ENCODE data around the gene KRT73. TPM values are rescaled to one million over a fixed set of nuclear protein-coding genes. Genes with fewer than 3 reads are reported as not detected.

Gene KRT73
- total and polyA plus RNA-seq, 2 experiments from 2014 or later = not detected

DNA sequence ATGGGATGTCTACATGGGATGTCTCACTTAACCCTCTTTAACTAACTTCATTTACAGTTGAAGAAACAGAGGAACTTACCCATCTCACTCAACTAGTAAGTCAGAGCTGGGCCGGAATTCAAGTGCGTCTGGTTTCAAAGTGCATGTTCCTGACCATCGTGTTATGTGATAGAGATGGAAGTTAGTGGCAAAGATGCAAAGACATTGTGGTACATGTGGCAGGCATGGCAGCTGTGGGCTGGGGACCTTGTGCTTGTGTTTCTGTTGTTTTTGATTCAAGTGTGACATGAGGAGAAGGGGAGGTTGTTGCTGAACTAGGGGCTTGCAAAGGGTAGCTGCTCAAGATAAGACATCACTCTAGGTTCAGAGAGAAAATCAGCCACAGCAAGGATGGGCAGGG lies 42.4 kb downstream of the KRT73 start:
- no peak overlapping the region for H3K4me2 ChIP-seq
- 88% methylated on average over 3 of the region's 3 CpGs for WGBS (ENCODE audit: low lambda C conversion rate, missing lambda C conversion rate)
- H4K20me1 ChIP-seq (ENCODE audit: insufficient read depth, poor library complexity, severe bottlenecking) = no peaks in the 10 kb centered on the region
- H3K27me3 ChIP-seq = no peaks in the 10 kb centered on the region
- H3K9me3 ChIP-seq (ENCODE audit: low read depth) = no peaks in the 10 kb centered on the region
- H3K9me2 ChIP-seq (replicated peaks; ENCODE audit: insufficient read depth) = no peaks in the 10 kb centered on the region
- H2AFZ ChIP-seq = no peak overlapping the region
- H3K27ac ChIP-seq = no peak overlapping the region
- no peaks in the 10 kb centered on the region for H3K4me1 ChIP-seq (ENCODE audit: insufficient read depth)
- no peak for DNase-seq (ENCODE audit: low spot score)
- no peak for TF ChIP-seq EZH2 (IDR thresholded peaks at IDR 0.05; ENCODE audit: borderline replicate concordance)
- TF ChIP-seq, protein P1, sequence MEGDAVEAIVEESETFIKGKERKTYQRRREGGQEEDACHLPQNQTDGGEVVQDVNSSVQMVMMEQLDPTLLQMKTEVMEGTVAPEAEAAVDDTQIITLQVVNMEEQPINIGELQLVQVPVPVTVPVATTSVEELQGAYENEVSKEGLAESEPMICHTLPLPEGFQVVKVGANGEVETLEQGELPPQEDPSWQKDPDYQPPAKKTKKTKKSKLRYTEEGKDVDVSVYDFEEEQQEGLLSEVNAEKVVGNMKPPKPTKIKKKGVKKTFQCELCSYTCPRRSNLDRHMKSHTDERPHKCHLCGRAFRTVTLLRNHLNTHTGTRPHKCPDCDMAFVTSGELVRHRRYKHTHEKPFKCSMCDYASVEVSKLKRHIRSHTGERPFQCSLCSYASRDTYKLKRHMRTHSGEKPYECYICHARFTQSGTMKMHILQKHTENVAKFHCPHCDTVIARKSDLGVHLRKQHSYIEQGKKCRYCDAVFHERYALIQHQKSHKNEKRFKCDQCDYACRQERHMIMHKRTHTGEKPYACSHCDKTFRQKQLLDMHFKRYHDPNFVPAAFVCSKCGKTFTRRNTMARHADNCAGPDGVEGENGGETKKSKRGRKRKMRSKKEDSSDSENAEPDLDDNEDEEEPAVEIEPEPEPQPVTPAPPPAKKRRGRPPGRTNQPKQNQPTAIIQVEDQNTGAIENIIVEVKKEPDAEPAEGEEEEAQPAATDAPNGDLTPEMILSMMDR (IDR thresholded peaks at IDR 0.05; ENCODE audit: poor library complexity) = no peak
- no peak for TF ChIP-seq EZH2phosphoT487 (IDR thresholded peaks at IDR 0.05; ENCODE audit: low read depth, severe bottlenecking, unreplicated experiment)
- no peaks in the 10 kb centered on the region for H3K36me3 ChIP-seq (replicated peaks; ENCODE audit: insufficient read depth, low read depth)
- H3K4me3 ChIP-seq = no peak overlapping the region
- H3K79me2 ChIP-seq = no peaks in the 10 kb centered on the region

DNA sequence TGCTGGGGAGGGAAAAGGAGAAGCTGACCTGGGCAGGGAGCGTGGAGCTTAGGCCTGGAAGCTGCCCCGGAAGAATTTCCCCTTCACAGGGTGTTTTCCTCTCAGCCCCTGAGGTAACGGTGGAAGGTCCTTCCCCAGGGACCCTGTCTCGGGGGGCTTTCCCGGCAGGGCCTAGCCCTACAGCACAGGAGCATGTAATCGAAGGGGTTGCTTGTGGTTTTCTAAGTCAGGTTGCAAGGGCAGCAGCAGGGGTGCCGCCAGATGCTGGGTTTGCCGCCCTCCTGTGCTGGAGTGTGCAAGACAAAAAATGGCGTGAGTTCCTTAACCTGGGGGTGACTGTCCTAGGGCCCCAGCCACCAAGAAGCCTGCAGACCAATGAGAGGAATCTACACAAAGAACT lies 43.1 kb downstream of the KRT73 start:
- TF ChIP-seq, protein P1 (IDR thresholded peaks at IDR 0.05; ENCODE audit: poor library complexity) = no peak
- TF ChIP-seq EZH2phosphoT487 (IDR thresholded peaks at IDR 0.05; ENCODE audit: low read depth, severe bottlenecking, unreplicated experiment) (no peak), EZH2 (IDR thresholded peaks at IDR 0.05; ENCODE audit: borderline replicate concordance) (no peak)
- Histone ChIP-seq H3K27me3 (peaks cover under 1% of the 10 kb centered on the region), H3K27ac (no peak overlapping the region), H3K9me2 (replicated peaks; ENCODE audit: insufficient read depth) (no peaks in the 10 kb centered on the region), H3K4me3 (no peak overlapping the region), H3K4me1 (ENCODE audit: insufficient read depth) (no peaks in the 10 kb centered on the region), H2AFZ (no peak overlapping the region), H3K36me3 (replicated peaks; ENCODE audit: insufficient read depth, low read depth) (no peaks in the 10 kb centered on the region), H4K20me1 (ENCODE audit: insufficient read depth, poor library complexity, severe bottlenecking) (no peaks in the 10 kb centered on the region), H3K4me2 (no peak overlapping the region), H3K79me2 (no peaks in the 10 kb centered on the region), H3K9me3 (ENCODE audit: low read depth) (no peaks in the 10 kb centered on the region)
- no peak for DNase-seq (ENCODE audit: low spot score)
- WGBS (ENCODE audit: low lambda C conversion rate, missing lambda C conversion rate) = 91% methylated on average over 9 of the region's 9 CpGs

GRCh38 chr12:52573743-52574142 lies 44.6 kb downstream of the KRT73 start, which contains the start of gene KRT74:
Gene KRT74, minus strand, starts transcription at chr12:52573843. Its CDS starts 66 bp downstream, at chr12:52573777.
- DNase-seq (ENCODE audit: low spot score) = no peak
- Histone ChIP-seq H3K9me3 (ENCODE audit: low read depth) (no peaks in the 10 kb centered on the region), H3K27me3 (peaks cover 2% of the 10 kb centered on the region), H3K36me3 (replicated peaks; ENCODE audit: insufficient read depth, low read depth) (no peaks in the 10 kb centered on the region), H2AFZ (no peak within 1 kb of the TSS), H3K4me3 (no peak within 1 kb of the TSS), H3K9me2 (replicated peaks; ENCODE audit: insufficient read depth) (no peaks in the 10 kb centered on the region), H3K79me2 (no peaks in the 10 kb centered on the region), H3K4me2 (no peak within 1 kb of the TSS), H3K27ac (no peak within 1 kb of the TSS), H4K20me1 (ENCODE audit: insufficient read depth, poor library complexity, severe bottlenecking) (no peaks in the 10 kb centered on the region), H3K4me1 (ENCODE audit: insufficient read depth) (no peaks in the 10 kb centered on the region)
- WGBS (ENCODE audit: low lambda C conversion rate, missing lambda C conversion rate) = 90% methylated on average over 3 of the region's 3 CpGs
- TF ChIP-seq EZH2phosphoT487 (IDR thresholded peaks at IDR 0.05; ENCODE audit: low read depth, severe bottlenecking, unreplicated experiment) = no peak
- TF ChIP-seq EZH2 (IDR thresholded peaks at IDR 0.05; ENCODE audit: borderline replicate concordance) = no peak
- TF ChIP-seq, protein P1 (IDR thresholded peaks at IDR 0.05; ENCODE audit: poor library complexity) = no peak

- H3K27me3 ChIP-seq = peaks cover 2% of the 10 kb centered on the region
- no peak overlapping the region for H3K4me2 ChIP-seq
Observed at GRCh38 chr12:52573306-52573705, 45.1 kb downstream of the KRT73 start.

More at GRCh38 chr12:52573306-52573705, 45.1 kb downstream of the KRT73 start:
- Histone ChIP-seq H4K20me1 (ENCODE audit: insufficient read depth, poor library complexity, severe bottlenecking) (no peaks in the 10 kb centered on the region), H3K9me3 (ENCODE audit: low read depth) (no peaks in the 10 kb centered on the region), H3K27ac (no peak overlapping the region), H3K36me3 (replicated peaks; ENCODE audit: insufficient read depth, low read depth) (no peaks in the 10 kb centered on the region), H3K4me3 (no peak overlapping the region), H3K79me2 (no peaks in the 10 kb centered on the region), H2AFZ (no peak overlapping the region), H3K4me1 (ENCODE audit: insufficient read depth) (no peaks in the 10 kb centered on the region), H3K9me2 (replicated peaks; ENCODE audit: insufficient read depth) (no peaks in the 10 kb centered on the region)
- WGBS (ENCODE audit: low lambda C conversion rate, missing lambda C conversion rate) = 95% methylated on average over 15 of the region's 15 CpGs
- no peak for TF ChIP-seq EZH2 (IDR thresholded peaks at IDR 0.05; ENCODE audit: borderline replicate concordance)
- DNase-seq (ENCODE audit: low spot score) = no peak
